GM21423 (cell line): ENCODE results near the gene MED1.
"Not testable (repeated sequence)": the region's sequence is repeated elsewhere in the genome, so short reads cannot be mapped to it uniquely, and the experiment has no call there.

Source experiments
- ATAC-seq: cut with Tn5 transposase; IDR thresholded peaks from one replicate; pipeline ENCODE4 v1.9.1; 2021; ENCODE audit warnings: mild to moderate bottlenecking, moderate library complexity; ENCODE audit not compliant: unreplicated experiment

MED1 gene

GRCh38 chr17:39450847-39451581 is at the start of gene MED1:
Gene MED1, minus strand, starts transcription at chr17:39451263. Its CDS starts 201 bp downstream, at chr17:39451062.
- ATAC-seq, result peak; percentile 96

GRCh38 chr17:39496921-39497320 is 45.9 kb upstream of the MED1 start:
- ATAC-seq, result not testable (repeated sequence)

- no peak for ATAC-seq
These were observed 36.9 kb upstream of the MED1 start for GRCh38 chr17:39487946-39488345.

GRCh38 chr17:39487490-39487889 is 36.4 kb upstream of the MED1 start:
- ATAC-seq, result not testable (repeated sequence)

GRCh38 chr17:39486242-39486641 is 35.2 kb upstream of the MED1 start:
- no peak for ATAC-seq

- ATAC-seq, result no peak
These were observed 34.5 kb upstream of the MED1 start for GRCh38 chr17:39485555-39485954.

GRCh38 chr17:39484178-39484577 is 33.1 kb upstream of the MED1 start:
- ATAC-seq, result no peak

GRCh38 chr17:39483506-39483905 is 32.4 kb upstream of the MED1 start:
- no peak for ATAC-seq

GRCh38 chr17:39479631-39480030 is 28.6 kb upstream of the MED1 start:
- ATAC-seq, result not testable (repeated sequence)

- no peak for ATAC-seq
These were observed 22.2 kb upstream of the MED1 start for GRCh38 chr17:39473310-39473709.

- ATAC-seq, result not testable (repeated sequence)
These were observed 17.5 kb upstream of the MED1 start for GRCh38 chr17:39468610-39469009.

- not testable (repeated sequence) for ATAC-seq
These were observed 13.6 kb upstream of the MED1 start for GRCh38 chr17:39464639-39465181.

- no peak for ATAC-seq
These were observed 11.7 kb upstream of the MED1 start for GRCh38 chr17:39462631-39463375.

GRCh38 chr17:39461926-39462569 is 11.0 kb upstream of the MED1 start:
- no peak for ATAC-seq

GRCh38 chr17:39461113-39461925 is 10.3 kb upstream of the MED1 start, which contains the start of gene CDK12:
Gene CDK12, plus strand, starts transcription at chr17:39461486. Its CDS starts 586 bp downstream, at chr17:39462072.
- peak; percentile 80 for ATAC-seq

- ATAC-seq, result no peak
These were observed 4.9 kb upstream of the MED1 start for GRCh38 chr17:39455919-39456318.

- ATAC-seq, result no peak
These were observed 1.0 kb downstream of the MED1 start for GRCh38 chr17:39450051-39450450.

GRCh38 chr17:39447561-39447960 is 3.5 kb downstream of the MED1 start:
- no peak for ATAC-seq

- ATAC-seq, result no peak
These were observed 7.7 kb downstream of the MED1 start for GRCh38 chr17:39443326-39443725.

GRCh38 chr17:39439868-39440267 is 11.2 kb downstream of the MED1 start:
- ATAC-seq, result not testable (repeated sequence)
